Karpas-422 (cell line): Measurements from ENCODE around the gene SUB1. TPM values are rescaled to one million over a fixed set of nuclear protein-coding genes. Genes with fewer than 3 reads are reported as not detected.

Experiments used
- DNase-seq: peaks from one replicate; pipeline ENCODE4 v3.0.0-alpha.2; 2015
- H2AFZ ChIP-seq: fragments of 200-600 bp; sonication (generic); 2 replicates; pipeline ENCODE4 v1.6.1; 2014; ENCODE audit warnings: antibody characterized with exemption, low read length, mixed read lengths
- H3K27ac ChIP-seq: fragments of 200-600 bp; sonication (generic); 2 replicates; pipeline ENCODE4 v1.5.1; 2014; ENCODE audit warnings: mild to moderate bottlenecking, low read length, moderate library complexity
- H3K27me3 ChIP-seq: fragments of 200-600 bp; sonication (generic); 2 replicates; pipeline ENCODE4 v1.6.1; 2014; ENCODE audit warnings: low read length, mixed read lengths
- H3K36me3 ChIP-seq: fragments of 200-600 bp; sonication (generic); 2 replicates; pipeline ENCODE4 v1.6.1; 2014; ENCODE audit warnings: low read length, mixed read lengths; ENCODE audit not compliant: insufficient read depth
- H3K4me1 ChIP-seq: fragments of 200-600 bp; sonication (generic); 2 replicates; pipeline ENCODE4 v1.6.1; 2014; ENCODE audit warnings: mild to moderate bottlenecking, low read length, mixed read lengths
- H3K4me2 ChIP-seq: fragments of 200-600 bp; sonication (generic); 2 replicates; pipeline ENCODE4 v1.6.1; 2014; ENCODE audit warnings: low read length, low read depth, mild to moderate bottlenecking; ENCODE audit not compliant: poor library complexity, severe bottlenecking
- H3K4me3 ChIP-seq: fragments of 200-600 bp; sonication (generic); 2 replicates; pipeline ENCODE4 v1.5.1; 2014; ENCODE audit warnings: mild to moderate bottlenecking, antibody characterized with exemption, low read length, mixed read lengths
- H3K79me2 ChIP-seq: fragments of 200-600 bp; sonication (generic); 2 replicates; pipeline ENCODE4 v1.6.1; 2014; ENCODE audit warnings: mild to moderate bottlenecking, low read length, mixed read lengths
- H3K9ac ChIP-seq: fragments of 200-600 bp; sonication (generic); 2 replicates; pipeline ENCODE4 v1.6.0; 2014; ENCODE audit warnings: low read length
- H3K9me2 ChIP-seq: fragments of 200-600 bp; sonication (generic), shearing (Covaris generic); replicated peaks from 2 replicates; pipeline ENCODE4 v1.6.0; 2014; ENCODE audit warnings: mild to moderate bottlenecking, low read length, moderate library complexity; ENCODE audit not compliant: insufficient read depth
- H3K9me3 ChIP-seq: fragments of 300-700, 200-600 bp; sonication (generic); 2 replicates; pipeline ENCODE4 v1.6.1; 2014; ENCODE audit warnings: low read length, mixed read lengths
- H4K20me1 ChIP-seq: fragments of 200-600 bp; sonication (generic); 2 replicates; pipeline ENCODE4 v1.6.1; 2014; ENCODE audit warnings: mild to moderate bottlenecking, antibody characterized with exemption, low read length, low read depth; ENCODE audit not compliant: insufficient read depth
- total RNA-seq: library from RNA; depleted of rRNA; stranded (reverse); fragments of >200 nt; shearing (Covaris generic); gene quantifications from 2 replicates; pipeline ENCODE4 v1.2.3, GENCODE V29; 2014; ENCODE audit warnings: low replicate concordance

SUB1 gene
- total RNA-seq, 1 experiment from 2014 or later = 75.0 TPM

DNA sequence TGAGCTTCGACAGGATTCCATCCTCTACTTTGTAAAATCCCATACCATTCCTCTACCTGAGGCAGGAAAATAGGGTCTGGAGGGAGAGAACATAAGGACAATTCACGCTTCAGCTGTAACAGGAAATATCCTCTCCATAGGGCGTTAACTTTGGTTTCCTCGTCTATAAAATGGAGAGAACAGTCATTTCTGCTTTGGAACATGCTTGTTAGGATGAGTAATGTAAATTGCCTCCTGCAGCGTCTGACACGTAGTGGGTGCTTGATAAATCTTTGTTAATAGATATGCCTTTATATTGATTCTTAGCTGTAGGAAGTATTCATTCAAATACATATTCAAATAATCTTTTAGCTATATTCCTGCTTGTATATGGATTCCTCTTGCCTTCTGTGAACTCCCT is 711 bp upstream of the SUB1 start:
- DNase-seq = no peak
- no peaks in the 10 kb centered on the region for H3K79me2 ChIP-seq
- H4K20me1 ChIP-seq = peaks cover 59% of the 10 kb centered on the region
- no peak overlapping the region for H3K27ac ChIP-seq
- no peak overlapping the region for H3K4me2 ChIP-seq
- H2AFZ ChIP-seq = no peak overlapping the region
- no peaks in the 10 kb centered on the region for H3K9me2 ChIP-seq
- H3K4me3 ChIP-seq = no peak overlapping the region
- no peaks in the 10 kb centered on the region; the same call in 1 of the 2 replicates for H3K36me3 ChIP-seq
- H3K27me3 ChIP-seq = no peaks in the 10 kb centered on the region
- no peaks in the 10 kb centered on the region for H3K9me3 ChIP-seq
- H3K4me1 ChIP-seq = peaks cover 62% of the 10 kb centered on the region
- H3K9ac ChIP-seq = no peak overlapping the region

DNA sequence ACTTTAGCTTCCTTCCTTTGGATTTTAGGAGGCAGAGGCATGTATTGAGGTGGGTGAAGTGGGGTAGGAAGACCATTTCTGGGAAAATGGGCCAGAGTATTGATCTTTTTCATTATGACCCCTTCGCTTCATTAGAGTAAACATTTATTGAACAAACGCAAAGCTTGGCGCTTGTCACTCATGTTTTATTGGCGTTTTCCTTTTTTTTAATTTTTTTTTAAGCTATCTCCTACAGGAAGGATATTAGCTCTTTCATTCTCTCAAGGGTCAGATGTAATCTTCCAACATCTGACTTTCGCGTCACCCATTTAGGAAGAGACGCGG is 273 bp upstream of the SUB1 start:
- H3K27ac ChIP-seq = no peak overlapping the region
- H3K9ac ChIP-seq = no peak overlapping the region
- no peaks in the 10 kb centered on the region for H3K79me2 ChIP-seq
- H2AFZ ChIP-seq = no peak overlapping the region
- H3K27me3 ChIP-seq = no peaks in the 10 kb centered on the region
- no peaks in the 10 kb centered on the region for H3K9me3 ChIP-seq
- H3K4me3 ChIP-seq = peak overlapping the region; percentile 88
- H3K9me2 ChIP-seq = no peaks in the 10 kb centered on the region
- H3K4me1 ChIP-seq = peaks cover 66% of the 10 kb centered on the region
- no peaks in the 10 kb centered on the region; the same call in 1 of the 2 replicates for H3K36me3 ChIP-seq
- DNase-seq = no peak
- no peak overlapping the region for H3K4me2 ChIP-seq
- H4K20me1 ChIP-seq = peaks cover 58% of the 10 kb centered on the region

DNA sequence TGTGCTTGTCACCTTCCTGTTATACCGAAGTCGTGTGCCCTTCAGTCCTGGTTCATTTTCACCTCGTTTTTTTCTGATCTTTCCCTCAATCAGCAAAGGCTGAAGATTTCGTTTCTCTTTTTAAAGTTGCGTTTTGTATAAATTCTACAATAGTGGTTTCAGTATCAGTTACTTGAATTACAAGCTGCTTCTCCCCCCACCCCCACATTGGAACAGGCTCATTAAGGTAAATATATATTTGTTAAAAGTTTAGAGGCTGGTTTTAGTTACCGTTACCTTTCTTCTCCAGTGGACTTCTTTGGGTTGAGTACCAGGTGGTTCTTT is 881 bp downstream of the SUB1 start:
- Histone ChIP-seq H3K27me3 (no peaks in the 10 kb centered on the region), H3K9me3 (no peaks in the 10 kb centered on the region), H4K20me1 (peaks cover 62% of the 10 kb centered on the region), H3K9ac (peak overlapping the region; percentile 75), H3K79me2 (no peaks in the 10 kb centered on the region), H3K27ac (no peak overlapping the region), H3K36me3 (peaks cover 4% of the 10 kb centered on the region), H3K9me2 (no peaks in the 10 kb centered on the region), H3K4me2 (peak overlapping the region; percentile 89), H3K4me3 (peak overlapping the region; percentile 88), H3K4me1 (peaks cover 71% of the 10 kb centered on the region), H2AFZ (no peak overlapping the region)
- no peak for DNase-seq

DNA sequence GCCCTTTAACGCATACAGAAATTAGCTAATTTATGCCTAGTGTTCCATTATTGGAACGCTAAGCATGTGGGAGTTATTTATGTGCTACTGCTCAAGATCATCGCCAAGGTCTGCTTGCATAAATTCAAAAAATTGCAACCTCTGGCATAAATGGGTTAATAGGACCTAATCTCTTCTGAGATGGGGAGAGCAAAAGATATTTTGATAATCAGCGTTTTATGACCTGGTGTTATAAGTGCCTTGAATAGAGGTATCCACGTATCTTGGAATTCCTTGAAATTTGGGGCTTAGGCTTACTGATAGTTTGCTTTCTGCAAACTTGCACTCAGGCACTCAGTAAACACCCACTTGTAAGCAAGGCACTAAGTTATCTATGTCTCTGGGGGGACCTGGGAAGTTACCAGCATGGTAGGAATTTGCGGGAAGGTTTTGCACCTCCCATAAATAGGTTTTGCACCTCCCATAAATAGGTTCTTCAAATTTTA is 1.8 kb downstream of the SUB1 start:
- peaks cover 67% of the 10 kb centered on the region for H4K20me1 ChIP-seq
- no peak overlapping the region for H3K27ac ChIP-seq
- H3K9me2 ChIP-seq = no peaks in the 10 kb centered on the region
- H3K4me1 ChIP-seq = peaks cover 71% of the 10 kb centered on the region
- DNase-seq = no peak
- H3K4me2 ChIP-seq = peak overlapping the region; percentile 89
- H3K36me3 ChIP-seq = peaks cover 12% of the 10 kb centered on the region
- H2AFZ ChIP-seq = no peak overlapping the region
- no peak overlapping the region for H3K9ac ChIP-seq
- H3K9me3 ChIP-seq = no peaks in the 10 kb centered on the region
- H3K27me3 ChIP-seq = no peaks in the 10 kb centered on the region
- H3K79me2 ChIP-seq = no peaks in the 10 kb centered on the region
- H3K4me3 ChIP-seq = no peak overlapping the region

DNA sequence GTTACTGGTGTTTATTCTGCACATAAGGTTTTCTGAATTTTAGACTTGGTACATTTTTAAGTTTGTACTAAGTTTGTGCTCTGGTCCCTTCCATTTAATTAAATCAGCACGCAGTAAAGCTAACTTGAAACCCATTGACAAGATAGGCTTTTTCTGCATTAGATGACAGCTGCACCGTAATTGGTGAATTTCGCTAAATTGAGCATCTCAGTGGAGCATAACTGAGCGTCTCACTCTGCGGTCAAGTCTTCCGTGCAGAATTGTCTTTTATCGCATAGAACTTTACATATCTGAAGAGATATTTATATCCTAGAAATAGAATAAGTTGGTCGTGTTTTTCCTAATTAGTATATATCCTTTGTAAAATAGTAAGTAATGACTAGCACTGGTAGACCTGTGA is 4.1 kb downstream of the SUB1 start:
- Histone ChIP-seq H3K79me2 (no peaks in the 10 kb centered on the region), H3K9ac (no peak overlapping the region), H3K9me3 (no peaks in the 10 kb centered on the region), H4K20me1 (peaks cover 57% of the 10 kb centered on the region), H2AFZ (no peak overlapping the region), H3K4me1 (peaks cover 49% of the 10 kb centered on the region), H3K4me2 (peak overlapping the region; percentile 64), H3K9me2 (no peaks in the 10 kb centered on the region), H3K27ac (no peak overlapping the region), H3K36me3 (peaks cover 14% of the 10 kb centered on the region), H3K27me3 (no peaks in the 10 kb centered on the region), H3K4me3 (no peak overlapping the region)
- DNase-seq = peak; percentile 93

DNA sequence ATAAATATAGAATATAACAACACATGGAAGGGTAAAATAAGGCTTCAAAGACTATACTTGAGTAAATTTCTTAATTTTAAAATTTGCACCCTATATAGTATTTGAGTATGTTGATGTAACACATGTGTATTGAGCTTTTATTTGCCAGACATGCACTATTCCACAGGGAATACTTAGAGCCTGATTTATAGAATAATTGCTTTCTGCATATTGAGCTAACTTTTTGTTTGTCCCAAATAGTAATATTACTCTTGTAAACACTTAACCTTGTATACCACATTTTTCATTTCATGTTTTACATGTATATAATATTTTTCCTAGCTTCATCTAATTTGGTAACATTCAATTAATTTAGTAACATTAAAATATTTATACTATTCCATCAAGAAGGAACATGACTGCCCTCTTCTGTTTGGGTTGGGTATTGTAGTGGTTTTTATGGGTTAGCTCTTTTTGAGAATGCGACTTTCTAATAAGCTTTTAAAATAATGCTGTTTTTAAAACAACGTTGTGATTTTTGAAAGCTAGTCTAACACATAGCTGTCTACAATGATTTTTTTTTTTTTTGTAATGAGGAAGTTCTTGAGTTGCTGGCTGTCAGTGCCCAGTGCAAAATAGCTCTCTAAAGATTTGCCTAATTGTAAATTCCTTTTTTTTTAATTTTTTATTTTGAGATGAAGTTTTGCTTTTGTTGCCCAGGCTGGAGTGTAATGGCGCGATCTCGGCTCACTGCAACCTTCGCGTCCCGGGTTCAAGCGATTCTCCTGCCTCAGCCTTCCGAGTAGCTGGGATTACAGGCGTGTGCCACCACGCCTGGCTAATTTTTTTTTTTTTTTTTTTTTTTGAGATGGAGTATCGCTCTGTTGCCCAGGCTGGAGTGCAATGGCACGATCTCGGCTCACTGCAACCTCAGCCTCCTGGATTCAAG is 4.8 kb downstream of the SUB1 start:
- Histone ChIP-seq H3K9me2 (no peaks in the 10 kb centered on the region), H3K4me2 (peak overlapping the region; percentile 64), H3K27ac (no peak overlapping the region), H3K4me3 (no peak overlapping the region), H3K27me3 (no peaks in the 10 kb centered on the region), H3K36me3 (peaks cover 21% of the 10 kb centered on the region), H2AFZ (no peak overlapping the region), H3K4me1 (peaks cover 43% of the 10 kb centered on the region), H3K79me2 (no peaks in the 10 kb centered on the region), H3K9me3 (no peaks in the 10 kb centered on the region), H4K20me1 (peaks cover 51% of the 10 kb centered on the region), H3K9ac (no peak overlapping the region)
- peak; percentile 88 for DNase-seq

DNA sequence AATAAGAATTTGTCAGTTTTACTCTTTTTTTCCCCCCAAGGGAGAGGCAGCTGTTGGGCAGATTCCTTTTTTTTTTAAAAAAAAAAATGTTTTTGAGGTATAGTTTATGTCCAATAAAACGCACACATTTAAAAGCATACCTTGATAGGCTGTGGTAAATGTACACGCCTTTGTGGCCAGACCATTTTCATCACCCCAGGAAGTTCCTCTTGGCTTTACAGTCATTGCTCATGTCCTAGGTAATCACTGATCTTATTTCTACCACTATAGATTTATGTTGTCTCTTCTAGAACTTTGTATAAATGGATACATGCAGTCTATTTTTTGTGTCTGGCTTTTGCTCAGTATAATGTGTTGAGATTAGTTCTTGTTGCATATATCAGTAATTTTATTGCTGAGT is 9.8 kb downstream of the SUB1 start:
- Histone ChIP-seq H3K27me3 (no peaks in the 10 kb centered on the region), H4K20me1 (peaks cover 16% of the 10 kb centered on the region), H3K4me1 (peaks cover 4% of the 10 kb centered on the region), H3K36me3 (peaks cover 42% of the 10 kb centered on the region), H3K4me2 (no peak overlapping the region), H2AFZ (no peak overlapping the region), H3K9me2 (no peaks in the 10 kb centered on the region), H3K9ac (no peak overlapping the region), H3K27ac (no peak overlapping the region), H3K79me2 (no peaks in the 10 kb centered on the region), H3K9me3 (no peaks in the 10 kb centered on the region), H3K4me3 (no peak overlapping the region)
- DNase-seq = no peak

DNA sequence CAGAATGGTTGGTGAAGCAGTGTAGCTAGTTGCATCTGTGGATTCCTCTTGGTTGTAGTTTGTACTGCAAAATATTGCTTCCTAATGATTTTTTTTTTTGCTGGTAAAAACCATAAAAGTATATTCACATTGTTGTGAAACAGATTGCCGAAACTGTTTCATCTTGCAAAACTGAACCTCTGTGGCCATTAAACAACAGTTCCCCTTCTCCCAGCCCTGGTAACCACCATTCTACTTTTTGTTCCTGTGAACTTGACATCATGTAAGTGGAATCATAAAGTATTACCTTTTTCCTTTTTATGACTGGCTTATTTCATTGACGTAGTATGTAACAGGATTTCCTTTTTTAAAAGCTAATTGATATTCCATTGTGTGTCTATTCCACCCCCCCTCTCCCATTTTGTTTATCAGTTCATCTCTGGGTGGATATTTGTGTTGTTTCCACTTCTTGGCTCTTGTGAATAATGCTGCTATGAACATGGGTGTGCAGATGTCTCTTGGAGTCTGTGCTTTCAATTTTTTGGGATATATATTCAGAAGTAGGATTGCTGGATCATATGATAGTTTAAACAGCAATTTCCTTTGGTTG is 11.8 kb downstream of the SUB1 start:
- no peaks in the 10 kb centered on the region for H3K79me2 ChIP-seq
- H3K36me3 ChIP-seq = peaks cover 31% of the 10 kb centered on the region; the same call in 1 of the 2 replicates
- no peak overlapping the region for H3K27ac ChIP-seq
- H3K4me1 ChIP-seq = no peaks in the 10 kb centered on the region
- H3K9me2 ChIP-seq = no peaks in the 10 kb centered on the region
- H3K9me3 ChIP-seq = no peaks in the 10 kb centered on the region
- H3K4me2 ChIP-seq = no peak overlapping the region
- H4K20me1 ChIP-seq = peaks cover 6% of the 10 kb centered on the region; the same call in 1 of the 2 replicates
- no peak overlapping the region for H2AFZ ChIP-seq
- DNase-seq = no peak
- H3K27me3 ChIP-seq = no peaks in the 10 kb centered on the region
- no peak overlapping the region for H3K4me3 ChIP-seq
- H3K9ac ChIP-seq = no peak overlapping the region
